Erythroblast (primary cell): ENCODE results near the gene GANAB.

Experiments
- GATA1 ChIP-seq: IDR thresholded peaks from 2 replicates; pipeline ENCODE4 v1.6.1; 2011; ENCODE audit warnings: low read depth, mild to moderate bottlenecking, control low read depth, low read length, moderate library complexity
- POLR2A ChIP-seq: IDR thresholded peaks from 2 replicates; pipeline ENCODE4 v1.6.1; 2011; ENCODE audit warnings: mild to moderate bottlenecking, low read length

DNA sequence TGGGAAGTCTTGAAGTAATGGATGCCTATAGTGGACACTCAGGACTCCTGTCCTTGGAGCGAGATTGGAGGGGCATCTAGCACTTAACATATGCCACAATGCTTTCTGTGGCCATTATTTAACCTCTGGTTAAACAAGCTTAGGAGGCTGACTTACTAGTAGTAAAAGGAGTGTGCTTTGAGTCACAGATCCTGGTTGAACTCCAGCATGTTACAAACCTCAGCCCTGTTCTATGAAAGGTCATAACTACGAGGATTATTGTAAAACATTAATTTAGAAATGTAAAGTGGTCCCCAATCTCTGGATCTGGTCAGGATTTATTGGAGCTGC is 26.7 kb upstream of the GANAB start:
- TF ChIP-seq POLR2A (no peak), GATA1 (no peak)
